HL-60 (cell line): ENCODE measurements around the gene TOMM22.

Source experiments
- DNase-seq, 2 experiments: peaks; one replicate each; pipeline ENCODE4 v3.0.0-alpha.2; 2010 to 2020; ENCODE audit warnings: low read depth in 1 of 2, low spot score in 1 of 2
- H3K27ac ChIP-seq: fragments of 250-450 bp; sonication (Bioruptor Pico); replicated peaks from 2 replicates; pipeline ENCODE4 v1.5.1; 2020; ENCODE audit warnings: mild to moderate bottlenecking, moderate library complexity
- H3K27me3 ChIP-seq: fragments of 250-450 bp; sonication (Bioruptor Pico); 2 replicates; pipeline ENCODE4 v1.5.1; 2021; ENCODE audit warnings: mild to moderate bottlenecking, moderate library complexity; ENCODE audit not compliant: insufficient read depth, poor library complexity, severe bottlenecking
- H3K4me3 ChIP-seq: replicated peaks from 2 replicates; pipeline ENCODE4 v1.5.1; 2011; ENCODE audit warnings: mild to moderate bottlenecking, control low read depth, low read length; ENCODE audit not compliant: insufficient read depth
- CTCF ChIP-seq: IDR thresholded peaks from one replicate; pipeline ENCODE4 v1.5.1; 2011; ENCODE audit warnings: low read length, control low read depth, inconsistent platforms; ENCODE audit not compliant: insufficient read depth
- GABPA ChIP-seq: IDR thresholded peaks from 2 replicates; pipeline ENCODE4 v1.6.1; 2012; ENCODE audit warnings: low read depth
- POLR2AphosphoS5 ChIP-seq: IDR thresholded peaks from 2 replicates; pipeline ENCODE4 v1.6.1; 2012; ENCODE audit warnings: low read depth
- REST ChIP-seq: IDR thresholded peaks from 2 replicates; pipeline ENCODE4 v1.6.1; 2012; ENCODE audit warnings: low read depth; ENCODE audit not compliant: insufficient replicate concordance
- SPI1 ChIP-seq: IDR thresholded peaks from 2 replicates; pipeline ENCODE4 v1.6.1; 2012; ENCODE audit warnings: low read depth, mild to moderate bottlenecking, borderline replicate concordance

TOMM22 gene

GRCh38 chr22:38649841-38650522, 31.8 kb upstream of the TOMM22 start:
- Histone ChIP-seq H3K27ac (no peak overlapping the region), H3K27me3 (no peaks in the 10 kb centered on the region), H3K4me3 (no peak overlapping the region)
- TF ChIP-seq POLR2AphosphoS5 = no peak
- TF ChIP-seq CTCF = no peak
- TF ChIP-seq REST = no peak
- TF ChIP-seq GABPA = no peak
- no peak for TF ChIP-seq SPI1
- no peak for DNase-seq

- DNase-seq = no peak
- Histone ChIP-seq H3K27me3 (no peaks in the 10 kb centered on the region), H3K27ac (no peak overlapping the region), H3K4me3 (no peak overlapping the region)
- TF ChIP-seq POLR2AphosphoS5 (no peak), GABPA (no peak), REST (no peak), CTCF (no peak), SPI1 (no peak)
Observed at GRCh38 chr22:38652859-38653258, 28.9 kb upstream of the TOMM22 start.

- H3K27me3 ChIP-seq = no peaks in the 10 kb centered on the region
- H3K27ac ChIP-seq = no peak overlapping the region
- no peak overlapping the region for H3K4me3 ChIP-seq
- no peak for DNase-seq
- no peak for TF ChIP-seq CTCF
- no peak for TF ChIP-seq REST
- TF ChIP-seq SPI1 = no peak
- no peak for TF ChIP-seq GABPA
- no peak for TF ChIP-seq POLR2AphosphoS5
Observed at GRCh38 chr22:38653741-38654140, 28.0 kb upstream of the TOMM22 start.
